ENCODE data around the gene SREBF1.

DNA sequence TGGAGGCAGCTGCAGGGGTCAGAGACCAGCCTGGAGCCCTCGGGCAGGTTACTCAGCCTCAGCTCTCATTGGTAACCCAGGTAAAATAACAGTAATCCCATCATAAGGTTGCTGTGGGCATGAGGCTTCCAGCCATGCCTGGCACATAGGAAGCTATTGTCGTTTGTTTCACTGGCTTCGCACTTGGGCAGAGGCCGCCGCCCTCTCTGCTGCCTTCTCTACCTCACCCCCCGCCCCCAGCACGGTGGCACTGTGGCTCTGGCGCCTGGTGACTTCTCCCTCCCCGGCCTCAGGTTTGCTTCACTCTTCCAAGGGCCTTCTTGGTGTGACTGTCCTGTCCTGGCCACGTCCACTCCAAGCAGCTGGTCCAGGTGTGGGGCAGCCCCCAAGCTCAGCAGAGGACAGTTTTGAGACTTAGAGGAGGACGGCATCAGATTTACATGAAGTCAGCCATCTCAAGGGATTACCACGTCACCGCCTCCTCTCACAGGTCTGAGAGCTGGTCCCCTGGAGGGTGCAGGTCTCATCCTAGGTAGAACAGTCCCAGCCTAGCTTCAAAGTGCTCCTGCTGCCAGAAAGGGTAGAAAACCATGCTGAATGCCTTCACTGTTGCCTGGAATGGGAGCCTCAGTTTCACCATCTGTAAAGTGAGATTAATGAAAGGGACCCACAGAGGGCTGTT, 34.8 kb downstream of the SREBF1 start:
- TF ChIP-seq CTCF (conservative IDR thresholded peaks at IDR 0.05; ENCODE audit: low read depth, low read length): no peak
- TF ChIP-seq POLR2A (IDR thresholded peaks at IDR 0.05; ENCODE audit: low read depth, low read length): no peak
- no peak for TF ChIP-seq NFE2L2 (IDR thresholded peaks at IDR 0.05; ENCODE audit: low read depth, low read length)
- no peak for TF ChIP-seq USF2 (IDR thresholded peaks at IDR 0.05; ENCODE audit: low read depth, low read length)

All from IMR-90 (cell line).